H9 (cell line): ENCODE measurements around the gene FRY. TPM values are rescaled to one million over a fixed set of nuclear protein-coding genes. Genes with fewer than 3 reads are reported as not detected.

Experiments
- DNase-seq: peaks from one replicate; pipeline ENCODE4 v3.0.0-alpha.2; 2017
- H2AFZ ChIP-seq: one replicate; pipeline ENCODE4 v1.6.1; 2013; ENCODE audit warnings: mild to moderate bottlenecking, low read length, control low read depth, moderate library complexity
- H2AK5ac ChIP-seq: 2 replicates; pipeline ENCODE4 v1.6.1; 2013; ENCODE audit warnings: low read length, control low read depth, mixed read lengths; ENCODE audit not compliant: insufficient read length
- H2BK120ac ChIP-seq: one replicate; pipeline ENCODE4 v1.6.1; 2013; ENCODE audit warnings: low read depth, mild to moderate bottlenecking, low read length, control low read depth, inconsistent platforms; ENCODE audit not compliant: poor library complexity, severe bottlenecking
- H2BK12ac ChIP-seq: 2 replicates; pipeline ENCODE4 v1.6.1; 2013; ENCODE audit warnings: low read length, control low read depth, mixed read lengths, low read depth; ENCODE audit not compliant: insufficient read length
- H2BK15ac ChIP-seq: 2 replicates; pipeline ENCODE4 v1.6.1; 2013; ENCODE audit warnings: low read depth, low read length, control low read depth
- H2BK20ac ChIP-seq: one replicate; pipeline ENCODE4 v1.6.1; 2013; ENCODE audit warnings: low read depth, mild to moderate bottlenecking, low read length, control low read depth, inconsistent platforms; ENCODE audit not compliant: poor library complexity, severe bottlenecking
- H2BK5ac ChIP-seq: 2 replicates; pipeline ENCODE4 v1.6.1; 2013; ENCODE audit warnings: low read length, control low read depth, mixed read lengths; ENCODE audit not compliant: insufficient read length
- H3K14ac ChIP-seq: 2 replicates; pipeline ENCODE4 v1.6.1; 2013; ENCODE audit warnings: low read length, control low read depth; ENCODE audit not compliant: insufficient read depth
- H3K18ac ChIP-seq: 2 replicates; pipeline ENCODE4 v1.6.1; 2013; ENCODE audit warnings: low read depth, mild to moderate bottlenecking, mixed read lengths, low read length, control low read depth; ENCODE audit not compliant: insufficient read length
- H3K23ac ChIP-seq: 2 replicates; pipeline ENCODE4 v1.6.1; 2013; ENCODE audit warnings: low read length, control low read depth, mixed read lengths, low read depth; ENCODE audit not compliant: insufficient read length
- H3K23me2 ChIP-seq: 2 replicates; pipeline ENCODE4 v1.6.1; 2013; ENCODE audit warnings: low read depth, mild to moderate bottlenecking, mixed read lengths, low read length, control low read depth; ENCODE audit not compliant: insufficient read length, poor library complexity, severe bottlenecking
- H3K27ac ChIP-seq: 2 replicates; pipeline ENCODE4 v1.5.1; 2013; ENCODE audit warnings: low read length, control low read depth, mixed read lengths, low read depth; ENCODE audit not compliant: insufficient read length
- H3K27me3 ChIP-seq: 2 replicates; pipeline ENCODE4 v1.6.1; 2013; ENCODE audit warnings: low read length, control low read depth, inconsistent platforms; ENCODE audit not compliant: insufficient read depth
- H3K4ac ChIP-seq: 2 replicates; pipeline ENCODE4 v1.6.1; 2013; ENCODE audit warnings: low read depth, mild to moderate bottlenecking, control low read depth, inconsistent platforms, low read length, moderate library complexity
- H3K4me1 ChIP-seq: 2 replicates; pipeline ENCODE4 v1.6.1; 2013; ENCODE audit warnings: low read length, control low read depth, inconsistent platforms; ENCODE audit not compliant: insufficient read depth
- H3K4me2 ChIP-seq: 2 replicates; pipeline ENCODE4 v1.6.1; 2013; ENCODE audit warnings: low read length, control low read depth, mixed read lengths; ENCODE audit not compliant: insufficient read length, insufficient read depth
- H3K56ac ChIP-seq: 2 replicates; pipeline ENCODE4 v1.6.1; 2013; ENCODE audit warnings: low read depth, mild to moderate bottlenecking, mixed read lengths, low read length, control low read depth; ENCODE audit not compliant: insufficient read length
- H3K79me1 ChIP-seq: 2 replicates; pipeline ENCODE4 v1.6.1; 2013; ENCODE audit warnings: low read depth, mild to moderate bottlenecking, moderate library complexity, low read length, control low read depth, inconsistent platforms; ENCODE audit not compliant: insufficient read depth, poor library complexity, severe bottlenecking
- H3K79me2 ChIP-seq: 2 replicates; pipeline ENCODE4 v1.6.1; 2013; ENCODE audit warnings: low read length, control low read depth, inconsistent platforms; ENCODE audit not compliant: insufficient read depth
- H3K9ac ChIP-seq: 2 replicates; pipeline ENCODE4 v1.6.1; 2013; ENCODE audit warnings: low read length, control low read depth, mixed read lengths; ENCODE audit not compliant: insufficient read length; ENCODE audit errors: extremely low read depth
- H3K9me3 ChIP-seq: one replicate; pipeline ENCODE4 v1.6.1; 2013; ENCODE audit warnings: low read depth, low read length, inconsistent platforms; ENCODE audit not compliant: control insufficient read depth
- H3T11ph ChIP-seq: one replicate; pipeline ENCODE4 v1.6.1; 2013; ENCODE audit warnings: mild to moderate bottlenecking, low read length, control low read depth, inconsistent platforms
- H4K20me1 ChIP-seq: one replicate; pipeline ENCODE4 v1.6.1; 2013; ENCODE audit not compliant: control insufficient read depth, insufficient read length, insufficient read depth
- H4K5ac ChIP-seq: 2 replicates; pipeline ENCODE4 v1.6.1; 2013; ENCODE audit warnings: low read depth, mild to moderate bottlenecking, mixed read lengths, low read length, control low read depth; ENCODE audit not compliant: insufficient read length
- H4K8ac ChIP-seq: replicated peaks from 2 replicates; pipeline ENCODE4 v1.6.1; 2013; ENCODE audit warnings: low read length, control low read depth, mixed read lengths, low read depth; ENCODE audit not compliant: insufficient read length
- H4K91ac ChIP-seq: 2 replicates; pipeline ENCODE4 v1.6.1; 2013; ENCODE audit warnings: low read depth, mild to moderate bottlenecking, moderate library complexity, mixed read lengths, low read length, control low read depth; ENCODE audit not compliant: insufficient read length
- H3K27ac Mint-ChIP-seq, 3 experiments: 2 replicates in 2 of 3; 3 replicates in 1 of 3; pipeline ENCODE4 v1.8.0; 2020 to 2021; ENCODE audit warnings: mixed read lengths in 3 of 3, mild to moderate bottlenecking in 1 of 3, moderate library complexity in 1 of 3
- H3K27me3 Mint-ChIP-seq: 2 replicates; pipeline ENCODE4 v1.8.0; 2021; ENCODE audit warnings: low read depth, mild to moderate bottlenecking, moderate library complexity, mixed read lengths
- H3K36me3 Mint-ChIP-seq, 3 experiments: 2 replicates in 2 of 3; 3 replicates in 1 of 3; pipeline ENCODE4 v1.8.0; 2020 to 2021; ENCODE audit warnings: low read depth in 3 of 3, mixed read lengths in 3 of 3; ENCODE audit not compliant: insufficient read depth in 1 of 3
- H3K4me1 Mint-ChIP-seq, 2 experiments: 2 replicates each; pipeline ENCODE4 v1.8.0; 2020; ENCODE audit warnings: mixed read lengths in 2 of 2
- H3K4me3 Mint-ChIP-seq, 2 experiments: 2 replicates in 1 of 2; 3 replicates in 1 of 2; pipeline ENCODE4 v1.8.0; 2020 to 2021; ENCODE audit warnings: mild to moderate bottlenecking in 2 of 2, mixed read lengths in 2 of 2, moderate library complexity in 1 of 2
- H3K9me3 Mint-ChIP-seq, 2 experiments: 2 replicates in 1 of 2; 3 replicates in 1 of 2; pipeline ENCODE4 v1.8.0; 2020; ENCODE audit warnings: mild to moderate bottlenecking in 2 of 2, mixed read lengths in 2 of 2, moderate library complexity in 1 of 2
- WGBS: extraction: QIAGEN DNeasy Blood & Tissue Kit; methylation state at CpG from one replicate; pipeline ENCODE4 v1.1.7; 2013; ENCODE audit warnings: missing lambda C conversion rate, low lambda C conversion rate, mixed read lengths; ENCODE audit not compliant: insufficient read length; ENCODE audit errors: extremely low coverage; 5-methylcytosine and 5-hydroxymethylcytosine counted together
- total RNA-seq: library from RNA; stranded (reverse); gene quantifications from 2 replicates; pipeline ENCODE4 v1.2.1, GENCODE V29; 2021
- TF ChIP-seq, protein P1 (sequence below): fragments of 200-600 bp; sonication (generic); conservative IDR thresholded peaks from 3 replicates; pipeline ENCODE4 v1.8.0; 2021; ENCODE audit warnings: antibody characterized with exemption, mild to moderate bottlenecking

Gene FRY
- total RNA-seq, 1 experiment from 2014 or later, result 5.2 TPM

GRCh38 chr13:32067149-32067961 lies 35.8 kb downstream of the FRY start:
- Histone ChIP-seq H2BK120ac (no peak overlapping the region), H3K23ac (no peak overlapping the region), H3K18ac (no peak overlapping the region), H3K4me1 (no peaks in the 10 kb centered on the region), H3K4me2 (no peak overlapping the region), H3K27ac (no peak overlapping the region), H3K9ac (no peak overlapping the region), H2BK12ac (no peak overlapping the region), H3K79me1 (no peaks in the 10 kb centered on the region), H3T11ph (no peak overlapping the region), H2AFZ (no peak overlapping the region), H3K23me2 (no peaks in the 10 kb centered on the region), H3K4ac (no peak overlapping the region), H2BK5ac (no peak overlapping the region), H2AK5ac (no peak overlapping the region), H3K79me2 (no peaks in the 10 kb centered on the region), H4K5ac (no peak overlapping the region), H3K9me3 (no peaks in the 10 kb centered on the region), H2BK20ac (no peak overlapping the region), H4K20me1 (no peaks in the 10 kb centered on the region), H4K91ac (no peak overlapping the region), H3K27me3 (no peaks in the 10 kb centered on the region), H4K8ac (no peak overlapping the region), H2BK15ac (no peak overlapping the region), H3K56ac (no peak overlapping the region), H3K14ac (no peak overlapping the region)
- Mint-ChIP-seq H3K36me3 (peaks cover 5 to 8% (median 7%) of the 10 kb centered on the region in 3 experiments; a peak in 5 of 7 replicates), H3K4me3 (no peak overlapping the region), H3K27ac (peak overlapping the region in 2 of 3 experiments; percentile 28 to 79; a peak in 2 of 7 replicates), H3K4me1 (peaks cover 12 to 16% of the 10 kb centered on the region in 2 experiments), H3K27me3 (no peaks in the 10 kb centered on the region), H3K9me3 (peaks cover 9 to 11% of the 10 kb centered on the region in 2 experiments; a peak in 4 of 5 replicates)
- TF ChIP-seq, protein P1, sequence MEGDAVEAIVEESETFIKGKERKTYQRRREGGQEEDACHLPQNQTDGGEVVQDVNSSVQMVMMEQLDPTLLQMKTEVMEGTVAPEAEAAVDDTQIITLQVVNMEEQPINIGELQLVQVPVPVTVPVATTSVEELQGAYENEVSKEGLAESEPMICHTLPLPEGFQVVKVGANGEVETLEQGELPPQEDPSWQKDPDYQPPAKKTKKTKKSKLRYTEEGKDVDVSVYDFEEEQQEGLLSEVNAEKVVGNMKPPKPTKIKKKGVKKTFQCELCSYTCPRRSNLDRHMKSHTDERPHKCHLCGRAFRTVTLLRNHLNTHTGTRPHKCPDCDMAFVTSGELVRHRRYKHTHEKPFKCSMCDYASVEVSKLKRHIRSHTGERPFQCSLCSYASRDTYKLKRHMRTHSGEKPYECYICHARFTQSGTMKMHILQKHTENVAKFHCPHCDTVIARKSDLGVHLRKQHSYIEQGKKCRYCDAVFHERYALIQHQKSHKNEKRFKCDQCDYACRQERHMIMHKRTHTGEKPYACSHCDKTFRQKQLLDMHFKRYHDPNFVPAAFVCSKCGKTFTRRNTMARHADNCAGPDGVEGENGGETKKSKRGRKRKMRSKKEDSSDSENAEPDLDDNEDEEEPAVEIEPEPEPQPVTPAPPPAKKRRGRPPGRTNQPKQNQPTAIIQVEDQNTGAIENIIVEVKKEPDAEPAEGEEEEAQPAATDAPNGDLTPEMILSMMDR, result no peak
- WGBS, result no CpG with 5 or more reads among the region's 6 CpGs
- no peak for DNase-seq
